ENCODE data around the gene CLCA1.

CLCA1 gene

GRCh38 chr1:86460998-86461397 is 7.7 kb upstream of the CLCA1 start:
- DNase-seq (ENCODE audit: low spot score) = no peak
- no peak overlapping the region for H3K4me3 ChIP-seq
- TF ChIP-seq CTCF (IDR thresholded peaks at IDR 0.05) = no peak
- no peak overlapping the region for H3K27ac ChIP-seq

- Histone ChIP-seq H3K27ac (no peak overlapping the region), H3K4me3 (no peak overlapping the region)
- DNase-seq (ENCODE audit: low spot score) = no peak
- no peak for TF ChIP-seq CTCF (IDR thresholded peaks at IDR 0.05)
Observed at GRCh38 chr1:86461482-86461881, 7.2 kb upstream of the CLCA1 start.

- H3K27ac ChIP-seq = no peak overlapping the region
- no peak for TF ChIP-seq CTCF (IDR thresholded peaks at IDR 0.05)
- no peak overlapping the region for H3K4me3 ChIP-seq
- DNase-seq (ENCODE audit: low spot score) = no peak
Observed at GRCh38 chr1:86464819-86465218, 3.9 kb upstream of the CLCA1 start.

- no peak for DNase-seq (ENCODE audit: low spot score)
- no peak overlapping the region for H3K27ac ChIP-seq
- TF ChIP-seq CTCF (IDR thresholded peaks at IDR 0.05) = no peak
- no peak overlapping the region for H3K4me3 ChIP-seq
Observed at GRCh38 chr1:86466109-86466844, 2.5 kb upstream of the CLCA1 start.

- H3K4me3 ChIP-seq = no peak overlapping the region
- DNase-seq (ENCODE audit: low spot score) = no peak
- no peak overlapping the region for H3K27ac ChIP-seq
- TF ChIP-seq CTCF (IDR thresholded peaks at IDR 0.05) = no peak
Observed at GRCh38 chr1:86466986-86467385, 1.7 kb upstream of the CLCA1 start.

- DNase-seq (ENCODE audit: low spot score) = no peak
- no peak overlapping the region for H3K4me3 ChIP-seq
- no peak overlapping the region for H3K27ac ChIP-seq
- no peak for TF ChIP-seq CTCF (IDR thresholded peaks at IDR 0.05)
Observed at GRCh38 chr1:86470859-86471258, 2.1 kb downstream of the CLCA1 start.

- Histone ChIP-seq H3K4me3 (no peak overlapping the region), H3K27ac (no peak overlapping the region)
- no peak for TF ChIP-seq CTCF (IDR thresholded peaks at IDR 0.05)
- no peak for DNase-seq (ENCODE audit: low spot score)
Observed at GRCh38 chr1:86471291-86471690, 2.6 kb downstream of the CLCA1 start.
